Astrocyte of the hippocampus (primary cell): ENCODE measurements around the gene BDKRB2.
"Not testable (repeated sequence)": the region's sequence is repeated elsewhere in the genome, so short reads cannot be mapped to it uniquely, and the experiment has no call there.

Experiments
- DNase-seq: peaks from one replicate; pipeline ENCODE4 v3.0.0; 2011; ENCODE audit warnings: low read depth, low spot score

The BDKRB2 gene

DNA sequence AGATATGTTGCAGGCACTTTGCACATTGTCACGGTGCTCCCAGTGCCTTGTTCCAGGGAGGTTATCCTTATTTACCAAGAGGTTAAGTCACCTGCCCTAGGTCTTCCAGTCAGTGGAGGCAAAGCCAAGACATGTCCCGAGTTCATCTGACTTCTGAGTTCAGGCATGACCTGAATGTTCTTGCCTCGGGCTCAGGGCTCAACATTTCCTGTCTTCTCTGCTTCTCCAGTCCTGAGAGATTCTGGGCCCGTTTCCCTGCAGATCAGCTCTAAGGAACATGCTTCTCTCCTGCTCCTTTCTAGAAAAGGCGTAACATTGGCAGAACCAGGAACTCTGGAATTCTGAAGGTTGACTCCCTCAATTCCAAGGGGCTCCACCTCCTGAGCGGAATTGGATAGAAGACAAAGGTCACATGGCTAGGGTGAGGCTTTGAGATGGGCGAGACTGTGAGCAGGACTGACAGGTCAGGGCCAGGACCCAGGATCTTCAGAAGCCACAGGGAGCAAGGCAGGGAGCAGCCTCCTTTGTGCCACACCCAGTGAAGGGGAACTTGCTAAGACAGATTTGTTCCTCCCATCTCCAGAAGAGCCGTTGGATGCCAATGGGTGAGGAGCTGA, 19.9 kb downstream of the BDKRB2 start:
- DNase-seq = no peak

DNA sequence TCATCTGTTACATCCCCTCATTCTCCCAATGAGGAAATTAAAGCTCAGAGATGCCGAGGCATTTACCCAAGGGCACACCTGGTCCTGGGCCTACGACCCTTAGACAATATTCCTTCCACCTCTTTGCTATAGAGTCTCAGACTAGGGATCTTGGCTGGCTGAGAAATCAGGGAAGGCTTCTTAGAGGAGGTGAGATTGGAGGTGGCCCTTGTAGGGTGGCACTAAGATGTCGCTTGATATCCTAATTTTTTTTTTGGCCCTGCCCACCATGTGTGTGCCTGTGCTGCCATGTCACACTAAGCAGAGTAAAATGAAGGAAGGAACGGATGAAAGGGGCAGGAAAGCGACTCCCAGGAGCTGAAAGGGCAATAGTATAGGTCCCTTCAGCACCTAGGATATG, 20.6 kb downstream of the BDKRB2 start:
- DNase-seq = no peak

DNA sequence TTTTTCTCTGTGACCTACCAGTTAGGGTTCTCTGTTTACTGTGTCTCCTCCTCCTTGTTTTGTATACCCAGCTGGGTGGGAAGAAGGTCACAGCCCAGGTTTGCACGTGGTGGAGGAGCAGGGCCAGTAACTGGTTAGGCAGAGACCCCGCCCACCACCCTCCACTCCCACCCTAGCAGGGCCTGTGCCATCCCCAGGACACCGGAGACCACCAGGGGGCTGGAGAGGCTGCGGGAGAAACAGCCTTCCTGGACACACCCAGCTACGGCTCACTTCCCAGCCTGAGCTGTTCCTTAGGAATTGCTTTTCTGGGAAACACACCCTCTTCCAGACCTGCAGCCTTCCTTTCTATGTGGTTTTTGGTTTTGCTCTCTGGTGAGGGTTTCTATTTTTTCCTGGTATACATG, 21.1 kb downstream of the BDKRB2 start:
- DNase-seq = peak; percentile 35

DNA sequence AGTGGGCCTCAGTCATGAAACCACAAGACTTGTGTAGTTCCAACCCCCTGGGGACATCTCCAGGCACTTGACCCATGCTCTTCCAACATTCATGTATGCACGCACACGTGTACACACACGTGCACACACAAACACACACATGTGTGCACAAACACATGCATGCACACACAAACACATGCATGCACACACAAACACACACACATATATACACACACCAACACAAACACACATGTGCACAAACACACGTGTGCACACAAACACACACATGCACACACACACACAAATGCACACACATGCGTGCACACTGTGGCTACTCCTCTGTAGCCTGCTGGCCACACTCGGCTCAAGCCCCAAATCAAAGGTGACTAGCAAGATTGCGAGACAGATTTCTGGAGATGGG, 22.8 kb downstream of the BDKRB2 start:
- DNase-seq = no peak

DNA sequence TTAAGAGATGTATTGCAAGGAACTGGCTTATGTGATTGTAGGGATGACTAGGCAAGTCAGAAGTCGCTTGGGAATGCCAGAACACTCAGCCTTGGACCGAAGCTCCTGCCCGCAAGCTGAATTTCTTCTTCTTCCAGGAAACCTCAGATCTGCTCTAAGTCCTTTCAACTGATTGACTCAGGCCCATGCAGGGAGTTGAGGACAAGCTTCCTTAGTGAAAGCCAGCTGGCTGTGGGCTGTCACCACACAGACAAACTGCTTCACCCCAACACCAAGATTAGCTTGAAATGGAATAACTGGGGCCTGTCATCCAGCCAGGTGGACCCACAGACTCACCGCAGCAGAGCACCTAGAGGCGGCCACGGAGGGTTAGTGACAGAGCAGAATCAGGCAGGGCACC, 24.7 kb downstream of the BDKRB2 start:
- no peak for DNase-seq

DNA sequence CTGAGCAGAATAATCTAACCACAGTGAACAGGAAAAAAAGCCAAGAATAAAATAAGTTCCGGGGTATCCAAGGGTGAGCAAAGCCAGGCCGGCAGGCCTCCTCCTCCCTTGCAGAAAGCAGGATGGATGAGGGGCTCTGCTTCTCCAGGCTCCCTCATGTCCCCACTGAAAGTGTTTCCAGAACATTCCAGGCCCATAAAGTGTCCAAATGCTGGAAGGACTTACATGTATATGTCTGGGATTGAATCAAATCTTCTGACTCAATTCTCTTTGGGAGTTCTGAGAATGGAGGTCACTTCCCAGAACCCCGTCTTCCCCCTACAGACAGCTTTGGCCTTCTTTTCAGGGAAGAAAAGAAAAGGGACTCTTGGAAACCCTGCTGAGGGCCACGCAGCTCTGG, 26.4 kb downstream of the BDKRB2 start:
- DNase-seq = no peak

DNA sequence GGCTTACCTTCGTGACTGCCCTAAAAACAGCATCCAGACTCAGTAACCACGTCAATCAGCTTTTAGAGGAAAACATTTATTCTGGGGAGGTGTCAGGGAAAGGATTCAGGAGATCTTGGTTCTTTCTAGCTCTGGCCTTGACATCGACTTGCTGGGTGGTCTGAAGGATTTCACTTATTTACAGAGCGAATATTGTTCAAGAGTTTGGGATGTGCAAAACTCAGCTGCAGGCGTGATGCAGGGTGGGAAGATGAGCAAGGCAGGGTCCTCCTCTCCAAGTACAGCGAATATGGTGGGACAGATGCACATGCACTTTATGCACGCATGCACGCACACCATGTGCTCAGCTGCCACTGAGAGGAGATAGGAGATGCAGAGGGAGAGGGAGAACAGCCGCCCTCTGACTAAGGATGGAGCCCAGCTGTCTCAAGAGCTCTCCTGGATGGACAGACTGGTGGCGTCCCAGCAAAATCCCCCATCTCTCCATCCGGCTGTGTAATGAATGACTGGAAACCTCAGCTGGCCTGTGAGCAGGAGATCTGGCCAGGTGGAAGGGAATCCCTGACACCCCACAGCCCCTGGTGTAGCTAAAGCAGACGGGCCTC, 27.0 kb downstream of the BDKRB2 start:
- no peak for DNase-seq

DNA sequence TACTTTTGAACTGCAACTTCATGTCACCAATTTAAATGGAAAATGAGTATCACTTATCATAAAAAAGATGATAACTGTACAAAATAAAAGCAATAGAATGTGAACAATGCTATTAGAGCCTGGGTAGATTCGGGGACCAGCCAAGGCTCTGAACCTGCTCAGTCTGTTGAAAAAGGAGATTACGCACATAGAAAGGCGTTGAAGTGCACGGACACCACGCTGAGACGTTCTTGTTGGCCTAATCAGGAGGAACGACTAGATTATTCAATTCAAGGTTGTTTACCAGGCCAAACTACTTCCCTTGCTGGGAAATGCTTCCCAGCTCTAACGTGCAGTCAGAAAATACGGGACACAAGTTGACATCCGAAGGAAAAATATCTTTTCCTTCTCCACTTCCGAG, 27.9 kb downstream of the BDKRB2 start:
- DNase-seq = no peak

DNA sequence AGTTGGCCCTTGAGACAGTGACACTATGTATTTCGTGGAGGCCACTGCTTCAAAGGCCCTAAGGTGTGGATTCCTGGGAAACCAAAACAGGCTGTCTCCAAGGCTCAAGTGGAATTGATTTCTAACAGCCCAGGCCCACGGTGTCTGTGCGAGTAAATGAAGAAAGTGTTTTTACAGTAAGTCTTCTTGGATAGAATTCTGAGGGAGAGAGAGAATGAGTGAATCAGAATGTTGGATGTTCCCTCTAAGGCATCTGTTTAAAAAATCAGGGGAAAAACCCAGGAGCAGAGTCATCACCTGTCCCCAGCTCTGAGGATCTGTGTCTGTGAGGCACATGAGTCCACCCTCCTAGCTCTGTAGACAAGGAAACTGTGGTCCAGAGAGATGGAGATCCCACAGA, 29.0 kb downstream of the BDKRB2 start:
- no peak for DNase-seq

DNA sequence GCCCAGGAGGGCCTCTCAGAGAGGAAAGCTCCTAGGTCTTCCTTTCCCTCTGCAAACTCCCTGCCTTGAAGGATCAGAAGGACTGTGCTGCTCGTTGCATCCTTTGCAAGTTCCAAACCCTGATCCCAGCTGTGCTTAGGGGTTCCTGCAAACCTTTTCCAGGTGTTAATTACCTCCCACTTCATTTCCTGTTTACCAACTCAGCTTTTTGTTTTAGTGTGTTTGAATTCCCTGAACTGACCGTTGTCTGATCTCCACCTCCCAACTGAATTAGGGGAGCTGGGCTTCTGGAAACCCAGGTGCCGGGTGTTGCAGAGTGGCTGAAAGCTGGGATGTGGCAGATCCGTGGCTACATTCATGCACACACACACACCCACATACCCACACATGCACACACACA, 30.8 kb downstream of the BDKRB2 start:
- DNase-seq = no peak

DNA sequence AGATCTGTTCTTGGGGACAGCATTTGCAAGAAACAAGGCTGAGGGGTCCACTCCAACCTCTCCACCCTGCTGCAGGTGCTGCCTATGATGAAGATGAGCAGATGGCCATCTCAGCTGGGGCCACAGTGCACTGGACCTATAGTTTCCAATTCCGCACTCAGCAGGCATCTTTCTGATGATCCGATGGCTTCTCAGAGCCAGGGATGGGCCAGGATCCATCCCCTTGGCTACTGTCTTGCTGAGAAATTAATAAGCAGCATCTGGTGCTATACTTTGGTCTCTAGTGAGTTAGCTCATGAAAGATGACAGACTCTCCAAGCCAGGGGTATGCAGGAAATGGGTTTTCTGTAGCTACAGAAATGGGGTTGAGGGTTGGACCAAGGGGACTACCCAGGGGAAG, 33.0 kb downstream of the BDKRB2 start:
- DNase-seq = no peak

DNA sequence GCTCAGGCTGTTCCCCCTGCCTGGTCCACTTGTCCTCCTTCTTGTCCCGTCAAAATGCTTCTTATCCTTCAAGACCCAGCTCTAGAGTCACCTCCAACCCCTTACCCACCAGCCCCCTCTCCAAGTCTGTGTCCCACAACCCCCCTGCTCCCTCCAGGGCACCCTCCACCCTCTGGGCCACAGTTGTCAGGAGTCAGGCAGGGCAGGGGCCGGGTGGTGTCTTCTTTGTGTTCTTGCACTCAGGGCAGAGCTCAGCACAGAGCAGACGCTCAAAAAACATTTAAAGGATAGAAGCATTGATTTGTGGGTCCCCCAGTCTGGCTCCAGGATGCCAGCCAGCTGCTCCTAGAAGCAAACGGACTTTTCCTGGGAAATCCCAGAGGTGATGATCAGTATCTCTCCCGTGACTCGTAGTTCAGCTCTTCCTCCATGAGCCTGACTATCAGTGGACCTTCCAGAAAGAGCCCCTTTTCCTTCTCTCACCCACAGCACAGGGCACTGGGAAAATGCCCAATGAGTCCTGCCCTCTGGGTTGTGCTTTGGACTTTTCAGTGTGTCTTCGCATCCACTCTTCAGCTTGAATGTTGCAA, 34.1 kb downstream of the BDKRB2 start:
- no peak for DNase-seq

DNA sequence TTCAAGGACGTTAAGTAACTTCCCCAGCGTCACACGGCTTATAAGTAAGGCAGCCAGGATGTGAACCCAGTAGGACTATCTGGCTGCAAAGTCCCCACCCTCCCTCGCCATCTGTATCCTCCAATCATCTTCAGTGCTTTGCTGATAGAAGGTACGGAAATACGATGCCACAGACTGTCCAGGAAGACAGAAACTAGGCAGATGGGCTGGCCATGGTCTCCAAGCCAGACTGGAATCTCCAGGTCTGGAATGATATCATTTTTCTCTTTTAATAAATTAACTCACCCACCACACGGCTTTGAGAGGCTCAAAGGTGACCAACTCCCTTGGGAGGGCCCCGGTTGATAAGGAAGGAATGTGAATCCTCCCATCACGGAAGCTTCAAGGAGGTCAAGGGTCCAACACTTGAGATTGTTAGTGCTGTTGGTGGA, 35.1 kb downstream of the BDKRB2 start:
- no peak for DNase-seq

DNA sequence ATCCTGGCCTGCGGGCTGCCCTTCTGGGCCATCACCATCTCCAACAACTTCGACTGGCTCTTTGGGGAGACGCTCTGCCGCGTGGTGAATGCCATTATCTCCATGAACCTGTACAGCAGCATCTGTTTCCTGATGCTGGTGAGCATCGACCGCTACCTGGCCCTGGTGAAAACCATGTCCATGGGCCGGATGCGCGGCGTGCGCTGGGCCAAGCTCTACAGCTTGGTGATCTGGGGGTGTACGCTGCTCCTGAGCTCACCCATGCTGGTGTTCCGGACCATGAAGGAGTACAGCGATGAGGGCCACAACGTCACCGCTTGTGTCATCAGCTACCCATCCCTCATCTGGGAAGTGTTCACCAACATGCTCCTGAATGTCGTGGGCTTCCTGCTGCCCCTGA, 36.0 kb downstream of the BDKRB2 start:
- no peak for DNase-seq

DNA sequence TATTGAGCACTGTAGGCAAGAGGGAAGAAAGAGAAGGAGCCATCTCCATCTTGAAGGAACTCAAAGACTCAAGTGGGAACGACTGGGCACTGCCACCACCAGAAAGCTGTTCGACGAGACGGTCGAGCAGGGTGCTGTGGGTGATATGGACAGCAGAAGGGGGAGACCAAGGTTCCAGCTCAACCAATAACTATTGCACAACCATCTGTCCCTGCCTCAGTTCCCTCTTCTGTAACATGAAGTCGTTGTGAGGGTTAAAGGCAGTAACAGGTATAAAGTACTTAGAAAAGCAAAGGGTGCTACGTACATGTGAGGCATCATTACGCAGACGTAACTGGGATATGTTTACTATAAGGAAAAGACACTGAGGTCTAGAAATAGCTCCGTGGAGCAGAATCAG, 37.5 kb downstream of the BDKRB2 start:
- DNase-seq = no peak

DNA sequence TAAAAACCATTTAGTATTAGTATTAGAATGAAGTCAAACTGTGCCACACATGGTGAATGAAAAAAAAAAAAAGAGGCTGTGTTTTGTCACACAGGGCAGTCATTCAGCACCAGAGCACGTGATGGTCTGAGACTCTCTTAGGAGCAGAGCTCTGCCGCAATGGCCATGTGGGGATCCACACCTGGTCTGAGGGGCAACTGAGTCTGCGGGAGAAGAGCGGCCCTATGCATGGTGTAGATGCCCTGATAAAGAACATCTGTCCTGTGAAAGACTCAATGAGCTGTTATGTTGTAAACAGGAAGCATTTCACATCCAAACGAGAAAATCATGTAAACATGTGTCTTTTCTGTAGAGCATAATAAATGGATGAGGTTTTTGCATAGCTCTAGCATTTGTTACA, 39.1 kb downstream of the BDKRB2 start:
- DNase-seq = no peak

DNA sequence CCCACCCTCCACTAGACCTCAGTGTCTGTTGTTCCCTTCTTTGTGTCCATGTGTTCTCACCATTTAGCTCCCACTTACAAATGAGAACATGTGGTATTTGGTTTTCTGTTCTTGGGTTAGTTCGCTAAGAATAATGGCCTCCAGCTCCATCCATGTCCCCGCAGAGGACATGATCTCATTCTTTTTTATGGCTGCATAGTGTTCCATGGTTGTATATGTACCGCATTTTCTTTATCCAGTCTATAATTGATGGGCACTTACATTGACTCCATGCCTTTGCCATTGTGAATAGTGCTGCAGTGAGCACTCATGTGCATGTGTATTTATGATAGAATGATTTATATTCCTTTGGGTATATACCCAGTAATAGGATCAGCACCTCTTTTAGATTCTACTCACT, 40.4 kb downstream of the BDKRB2 start:
- DNase-seq = not testable (repeated sequence)

DNA sequence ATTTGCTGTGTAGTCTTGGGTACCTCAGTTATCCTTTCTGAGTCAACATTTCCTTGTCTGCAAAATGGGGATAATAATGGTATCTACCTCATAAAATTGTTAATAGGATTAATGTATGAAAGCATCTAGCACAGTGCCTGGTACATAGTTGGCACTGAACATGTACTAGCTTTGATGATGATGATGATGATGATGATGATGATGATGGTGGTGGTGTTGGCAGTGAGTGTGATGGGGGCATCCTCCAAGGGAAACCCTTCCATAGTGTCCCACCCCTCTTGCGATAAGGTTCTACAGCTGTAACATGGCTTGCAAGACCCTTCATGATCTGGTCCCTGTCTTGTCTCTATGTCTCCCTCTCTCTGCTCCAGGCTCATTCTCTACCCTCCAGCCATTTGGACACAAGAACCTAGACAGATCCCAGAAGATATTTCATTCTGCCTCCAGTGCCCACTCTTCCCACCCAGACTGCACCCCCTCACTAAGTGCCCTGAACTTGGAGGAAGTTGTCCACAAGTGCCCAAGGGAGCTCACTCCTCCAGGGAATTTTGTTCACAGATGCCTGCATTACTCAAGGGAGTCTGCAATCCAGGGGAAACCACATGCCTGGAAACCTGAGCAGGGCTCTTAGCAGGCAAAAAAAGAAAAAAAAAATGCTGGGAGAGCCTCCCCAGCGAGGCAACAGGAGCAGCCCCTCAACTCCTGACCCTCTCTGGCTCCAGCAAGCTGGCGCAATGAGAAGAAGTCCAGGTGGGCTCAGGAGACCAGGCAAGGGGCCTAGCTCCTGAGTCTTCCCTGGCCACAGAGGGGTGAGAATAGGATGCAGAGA, 41.3 kb downstream of the BDKRB2 start:
- DNase-seq = peak; percentile 28

DNA sequence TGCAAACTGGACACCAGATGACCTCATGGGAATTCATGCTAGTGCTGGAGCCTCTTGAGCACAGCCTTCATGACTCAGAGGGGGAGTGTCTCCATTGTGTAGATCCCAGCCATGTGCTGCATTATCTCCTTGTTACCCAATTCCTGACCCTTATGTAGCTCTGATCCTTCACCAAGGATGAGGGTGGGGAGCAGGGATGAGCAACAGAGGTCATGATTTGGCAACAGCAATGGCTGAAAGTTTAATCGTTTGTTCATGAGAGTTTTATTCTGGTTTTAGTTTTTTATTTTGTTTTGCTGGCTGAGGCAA, 41.9 kb downstream of the BDKRB2 start:
- DNase-seq = peak; percentile 62

DNA sequence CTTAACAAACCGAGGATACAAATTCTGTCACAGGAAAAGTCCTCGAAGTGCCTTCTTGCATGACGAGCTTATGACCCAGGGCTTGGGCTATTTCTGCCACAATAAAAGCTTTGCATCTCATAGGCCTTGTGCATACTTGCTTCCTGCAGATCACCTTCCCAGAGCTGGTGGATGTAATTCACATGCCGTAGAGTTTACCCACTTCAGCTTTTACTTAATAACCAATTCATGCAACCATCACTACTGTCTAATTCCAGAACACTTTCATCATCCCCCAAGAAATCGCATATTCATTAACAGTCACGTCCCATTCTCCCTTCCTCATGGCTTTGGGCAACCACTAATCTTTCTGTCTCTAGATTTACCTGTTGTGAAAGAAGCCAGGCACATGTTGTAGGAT, 42.4 kb downstream of the BDKRB2 start:
- DNase-seq = no peak

DNA sequence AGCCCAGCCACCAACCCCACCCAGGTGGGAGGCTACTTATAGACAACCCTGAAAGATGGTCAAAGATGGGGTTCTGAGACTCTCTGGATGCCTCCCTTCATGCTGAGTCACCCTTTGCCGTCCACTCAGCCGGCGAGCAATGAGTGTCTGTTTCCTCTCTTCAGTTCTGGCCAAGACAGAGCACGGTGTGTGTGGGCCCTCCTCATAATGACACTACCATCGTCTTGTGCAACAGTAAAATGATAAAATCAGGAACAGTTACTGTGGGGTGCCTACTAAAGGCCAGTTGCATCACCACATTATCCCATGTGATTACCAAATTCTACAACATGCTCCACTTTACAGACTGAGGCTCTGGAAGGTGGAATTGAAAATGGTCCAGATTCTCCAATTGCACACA, 44.4 kb downstream of the BDKRB2 start:
- no peak for DNase-seq

DNA sequence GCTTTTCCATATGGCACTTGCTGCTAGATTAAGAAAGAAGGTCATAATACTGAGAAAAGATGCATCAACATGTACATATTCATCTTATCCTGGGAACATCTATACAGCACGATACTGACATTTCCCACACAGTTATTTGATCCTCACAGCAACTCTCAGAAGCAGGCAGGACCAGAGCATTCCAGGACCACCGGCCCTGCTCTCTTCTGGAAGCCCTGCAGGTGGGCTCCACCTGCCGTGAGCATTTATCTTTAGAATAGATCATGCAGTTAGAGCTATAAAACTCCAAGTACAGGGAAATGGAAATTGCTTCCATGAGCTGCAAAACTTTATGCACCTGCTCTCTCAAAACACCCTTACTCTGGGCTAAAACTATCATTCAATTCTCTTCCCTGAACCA, 45.8 kb downstream of the BDKRB2 start:
- DNase-seq = no peak

DNA sequence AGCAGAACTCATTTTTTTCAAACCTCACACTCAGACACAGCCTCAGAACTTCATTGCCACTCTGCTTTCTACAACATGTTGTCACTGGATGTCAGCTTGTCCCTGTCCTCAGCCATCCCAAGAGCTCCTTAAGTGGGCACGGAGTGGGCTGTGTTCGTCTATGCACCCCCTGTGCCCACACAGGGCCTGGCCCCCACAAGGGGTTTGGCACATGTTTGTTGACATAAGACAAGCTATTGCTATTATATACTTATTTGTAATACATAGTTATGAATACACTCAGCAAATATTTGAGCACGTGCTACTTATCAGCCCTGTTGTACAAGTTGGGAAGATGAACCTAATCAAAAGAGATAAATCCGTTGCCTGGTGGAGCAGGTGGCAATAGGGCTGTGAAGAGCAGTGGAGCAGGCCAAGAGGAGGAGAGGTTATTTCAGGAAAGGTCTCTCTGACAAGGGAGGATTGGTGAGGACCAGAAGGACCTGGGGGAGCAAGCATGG, 47.1 kb downstream of the BDKRB2 start:
- DNase-seq = no peak
